Measurements from ENCODE around the gene TSPAN3.

GRCh38 chr15:77048135-77048876 lies 22.6 kb downstream of the TSPAN3 start:
- TF ChIP-seq POLR2A (IDR thresholded peaks at IDR 0.05) (no peak), CTCF (IDR thresholded peaks at IDR 0.05) (no peak), POLR2AphosphoS5 (IDR thresholded peaks at IDR 0.05) (no peak)

Measured in breast epithelium (tissue), 3 donors.